ENCODE measurements around the gene WFIKKN1. TPM values are rescaled to one million over a fixed set of nuclear protein-coding genes. Genes with fewer than 3 reads are reported as not detected.

WFIKKN1 gene
- total and polyA plus RNA-seq, 2 of the 13 experiments (the other 11 are each of a cell fraction or from before 2014, with no cell fraction given), result 1.7 to 4.9 TPM

DNA sequence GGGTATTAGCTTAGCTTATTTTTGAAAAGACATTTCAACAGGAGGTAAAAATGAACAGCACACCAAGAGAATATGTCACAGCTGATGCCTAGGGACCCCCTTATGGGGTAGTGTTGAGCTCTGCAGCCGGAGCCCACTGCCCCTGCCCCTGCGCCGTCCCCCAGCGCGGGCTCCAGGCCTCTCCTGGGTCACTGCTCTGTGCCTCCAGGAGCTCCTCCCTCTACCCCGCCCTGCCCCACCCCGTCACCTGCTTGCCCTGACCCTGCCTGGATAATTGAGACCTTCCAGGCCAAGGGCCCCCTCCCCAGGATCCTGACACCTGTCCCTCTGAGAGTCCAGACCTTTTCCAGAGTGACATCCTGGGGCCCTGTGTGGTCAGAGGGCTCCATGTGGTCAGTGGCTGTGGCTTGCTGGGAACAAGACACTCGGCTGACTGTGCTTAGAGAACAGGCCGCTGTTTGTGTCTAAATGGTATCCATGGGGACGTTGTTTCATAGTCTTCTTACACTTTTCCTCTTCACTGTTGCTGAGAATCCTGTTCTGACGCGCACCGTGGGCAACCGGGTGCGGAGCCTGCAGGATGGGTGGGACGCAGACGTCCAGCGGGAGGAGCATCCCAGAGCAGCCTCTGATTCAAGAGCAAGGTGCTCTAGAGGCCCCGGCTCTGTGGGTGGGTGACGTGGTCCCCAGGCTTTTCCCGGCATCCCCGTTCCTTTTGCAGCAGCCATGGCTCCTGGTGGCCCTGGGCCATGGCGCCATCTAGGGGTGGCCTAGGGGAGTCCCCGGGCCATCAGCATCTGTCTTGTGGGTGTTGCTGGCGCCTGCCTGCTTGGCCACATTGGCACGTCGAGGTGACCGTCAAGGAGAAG, 20.0 kb upstream of the WFIKKN1 start (continued):
- TF ChIP-seq, protein P1, sequence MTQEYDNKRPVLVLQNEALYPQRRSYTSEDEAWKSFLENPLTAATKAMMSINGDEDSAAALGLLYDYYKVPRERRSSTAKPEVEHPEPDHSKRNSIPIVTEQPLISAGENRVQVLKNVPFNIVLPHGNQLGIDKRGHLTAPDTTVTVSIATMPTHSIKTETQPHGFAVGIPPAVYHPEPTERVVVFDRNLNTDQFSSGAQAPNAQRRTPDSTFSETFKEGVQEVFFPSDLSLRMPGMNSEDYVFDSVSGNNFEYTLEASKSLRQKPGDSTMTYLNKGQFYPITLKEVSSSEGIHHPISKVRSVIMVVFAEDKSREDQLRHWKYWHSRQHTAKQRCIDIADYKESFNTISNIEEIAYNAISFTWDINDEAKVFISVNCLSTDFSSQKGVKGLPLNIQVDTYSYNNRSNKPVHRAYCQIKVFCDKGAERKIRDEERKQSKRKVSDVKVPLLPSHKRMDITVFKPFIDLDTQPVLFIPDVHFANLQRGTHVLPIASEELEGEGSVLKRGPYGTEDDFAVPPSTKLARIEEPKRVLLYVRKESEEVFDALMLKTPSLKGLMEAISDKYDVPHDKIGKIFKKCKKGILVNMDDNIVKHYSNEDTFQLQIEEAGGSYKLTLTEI (CRISPR knock-in tag; conservative IDR thresholded peaks at IDR 0.05), result no peak
- TF ChIP-seq EED (CRISPR knock-in tag; IDR thresholded peaks at IDR 0.05) (no peak), NFKBIZ (CRISPR knock-in tag; IDR thresholded peaks at IDR 0.05) (no peak), ZNF136 (CRISPR knock-in tag; IDR thresholded peaks at IDR 0.05; ENCODE audit: low read depth) (no peak), NFE2L2 (IDR thresholded peaks at IDR 0.05; ENCODE audit: low read length) (no peak), SATB2 (CRISPR knock-in tag; IDR thresholded peaks at IDR 0.05) (no peak), REL (CRISPR knock-in tag; conservative IDR thresholded peaks at IDR 0.05) (no peak), NFRKB (IDR thresholded peaks at IDR 0.05) (no peak), PTBP1 (IDR thresholded peaks at IDR 0.05; ENCODE audit: low read depth, low read length, poor library complexity, severe bottlenecking) (no peak), GFI1 (CRISPR knock-in tag; IDR thresholded peaks at IDR 0.05; ENCODE audit: borderline replicate concordance) (no peak), TAF1 (CRISPR knock-in tag; IDR thresholded peaks at IDR 0.05) (no peak), DR1 (CRISPR knock-in tag; IDR thresholded peaks at IDR 0.05) (no peak), NR2F1 (CRISPR knock-in tag; IDR thresholded peaks at IDR 0.05) (no peak), BCL6 (CRISPR knock-in tag; IDR thresholded peaks at IDR 0.05) (peak; percentile 35), WIZ (CRISPR knock-in tag; IDR thresholded peaks at IDR 0.05) (no peak)
- TF ChIP-seq, protein P2, sequence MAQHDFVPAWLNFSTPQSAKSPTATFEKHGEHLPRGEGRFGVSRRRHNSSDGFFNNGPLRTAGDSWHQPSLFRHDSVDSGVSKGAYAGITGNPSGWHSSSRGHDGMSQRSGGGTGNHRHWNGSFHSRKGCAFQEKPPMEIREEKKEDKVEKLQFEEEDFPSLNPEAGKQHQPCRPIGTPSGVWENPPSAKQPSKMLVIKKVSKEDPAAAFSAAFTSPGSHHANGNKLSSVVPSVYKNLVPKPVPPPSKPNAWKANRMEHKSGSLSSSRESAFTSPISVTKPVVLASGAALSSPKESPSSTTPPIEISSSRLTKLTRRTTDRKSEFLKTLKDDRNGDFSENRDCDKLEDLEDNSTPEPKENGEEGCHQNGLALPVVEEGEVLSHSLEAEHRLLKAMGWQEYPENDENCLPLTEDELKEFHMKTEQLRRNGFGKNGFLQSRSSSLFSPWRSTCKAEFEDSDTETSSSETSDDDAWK (CRISPR knock-in tag; IDR thresholded peaks at IDR 0.05), result no peak
- TF ChIP-seq, protein P3, sequence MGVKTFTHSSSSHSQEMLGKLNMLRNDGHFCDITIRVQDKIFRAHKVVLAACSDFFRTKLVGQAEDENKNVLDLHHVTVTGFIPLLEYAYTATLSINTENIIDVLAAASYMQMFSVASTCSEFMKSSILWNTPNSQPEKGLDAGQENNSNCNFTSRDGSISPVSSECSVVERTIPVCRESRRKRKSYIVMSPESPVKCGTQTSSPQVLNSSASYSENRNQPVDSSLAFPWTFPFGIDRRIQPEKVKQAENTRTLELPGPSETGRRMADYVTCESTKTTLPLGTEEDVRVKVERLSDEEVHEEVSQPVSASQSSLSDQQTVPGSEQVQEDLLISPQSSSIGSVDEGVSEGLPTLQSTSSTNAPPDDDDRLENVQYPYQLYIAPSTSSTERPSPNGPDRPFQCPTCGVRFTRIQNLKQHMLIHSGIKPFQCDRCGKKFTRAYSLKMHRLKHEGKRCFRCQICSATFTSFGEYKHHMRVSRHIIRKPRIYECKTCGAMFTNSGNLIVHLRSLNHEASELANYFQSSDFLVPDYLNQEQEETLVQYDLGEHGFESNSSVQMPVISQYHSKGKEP (CRISPR knock-in tag; IDR thresholded peaks at IDR 0.05), result no peak
- TF ChIP-seq, protein P4, sequence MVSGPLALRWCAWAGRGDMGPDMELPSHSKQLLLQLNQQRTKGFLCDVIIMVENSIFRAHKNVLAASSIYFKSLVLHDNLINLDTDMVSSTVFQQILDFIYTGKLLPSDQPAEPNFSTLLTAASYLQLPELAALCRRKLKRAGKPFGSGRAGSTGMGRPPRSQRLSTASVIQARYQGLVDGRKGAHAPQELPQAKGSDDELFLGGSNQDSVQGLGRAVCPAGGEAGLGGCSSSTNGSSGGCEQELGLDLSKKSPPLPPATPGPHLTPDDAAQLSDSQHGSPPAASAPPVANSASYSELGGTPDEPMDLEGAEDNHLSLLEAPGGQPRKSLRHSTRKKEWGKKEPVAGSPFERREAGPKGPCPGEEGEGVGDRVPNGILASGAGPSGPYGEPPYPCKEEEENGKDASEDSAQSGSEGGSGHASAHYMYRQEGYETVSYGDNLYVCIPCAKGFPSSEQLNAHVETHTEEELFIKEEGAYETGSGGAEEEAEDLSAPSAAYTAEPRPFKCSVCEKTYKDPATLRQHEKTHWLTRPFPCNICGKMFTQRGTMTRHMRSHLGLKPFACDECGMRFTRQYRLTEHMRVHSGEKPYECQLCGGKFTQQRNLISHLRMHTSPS (CRISPR knock-in tag; IDR thresholded peaks at IDR 0.05; ENCODE audit: low read depth), result no peak
- TF ChIP-seq, protein P5, sequence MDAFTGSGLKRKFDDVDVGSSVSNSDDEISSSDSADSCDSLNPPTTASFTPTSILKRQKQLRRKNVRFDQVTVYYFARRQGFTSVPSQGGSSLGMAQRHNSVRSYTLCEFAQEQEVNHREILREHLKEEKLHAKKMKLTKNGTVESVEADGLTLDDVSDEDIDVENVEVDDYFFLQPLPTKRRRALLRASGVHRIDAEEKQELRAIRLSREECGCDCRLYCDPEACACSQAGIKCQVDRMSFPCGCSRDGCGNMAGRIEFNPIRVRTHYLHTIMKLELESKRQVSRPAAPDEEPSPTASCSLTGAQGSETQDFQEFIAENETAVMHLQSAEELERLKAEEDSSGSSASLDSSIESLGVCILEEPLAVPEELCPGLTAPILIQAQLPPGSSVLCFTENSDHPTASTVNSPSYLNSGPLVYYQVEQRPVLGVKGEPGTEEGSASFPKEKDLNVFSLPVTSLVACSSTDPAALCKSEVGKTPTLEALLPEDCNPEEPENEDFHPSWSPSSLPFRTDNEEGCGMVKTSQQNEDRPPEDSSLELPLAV (CRISPR knock-in tag; conservative IDR thresholded peaks at IDR 0.05; ENCODE audit: low read depth), result no peak
- TF ChIP-seq, protein P6, sequence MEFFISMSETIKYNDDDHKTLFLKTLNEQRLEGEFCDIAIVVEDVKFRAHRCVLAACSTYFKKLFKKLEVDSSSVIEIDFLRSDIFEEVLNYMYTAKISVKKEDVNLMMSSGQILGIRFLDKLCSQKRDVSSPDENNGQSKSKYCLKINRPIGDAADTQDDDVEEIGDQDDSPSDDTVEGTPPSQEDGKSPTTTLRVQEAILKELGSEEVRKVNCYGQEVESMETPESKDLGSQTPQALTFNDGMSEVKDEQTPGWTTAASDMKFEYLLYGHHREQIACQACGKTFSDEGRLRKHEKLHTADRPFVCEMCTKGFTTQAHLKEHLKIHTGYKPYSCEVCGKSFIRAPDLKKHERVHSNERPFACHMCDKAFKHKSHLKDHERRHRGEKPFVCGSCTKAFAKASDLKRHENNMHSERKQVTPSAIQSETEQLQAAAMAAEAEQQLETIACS (CRISPR knock-in tag; IDR thresholded peaks at IDR 0.05), result no peak
